ENCODE results near the gene RAB3GAP2.
"Not testable (repeated sequence)": the region's sequence is repeated elsewhere in the genome, so short reads cannot be mapped to it uniquely, and the experiment has no call there.

RAB3GAP2 gene

GRCh38 chr1:220272047-220272840, at the start of gene RAB3GAP2:
TSS of gene RAB3GAP2 (minus strand) at chr1:220272453. CDS start at chr1:220272337, 116 bp downstream.
- peak; percentile 90 for DNase-seq

DNA sequence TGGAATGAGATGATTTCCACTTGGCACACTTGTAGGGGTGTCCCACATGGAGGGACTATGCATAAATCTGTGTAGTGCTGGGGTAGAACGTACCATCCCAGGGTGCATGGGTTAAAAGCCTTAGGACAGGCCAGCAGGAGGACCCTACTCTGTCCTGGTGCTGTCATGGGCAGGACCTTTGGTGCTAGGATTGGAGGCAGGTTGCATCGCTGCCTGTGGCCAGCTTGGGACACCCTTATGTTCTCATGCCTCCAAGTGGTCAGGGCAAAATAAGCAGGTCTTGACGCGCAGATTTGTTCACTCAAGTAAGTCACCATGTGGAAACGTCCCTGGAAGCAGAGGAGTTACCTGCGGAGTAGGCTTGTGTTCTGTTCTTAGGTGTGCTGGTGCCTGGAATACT, 49.5 kb upstream of the RAB3GAP2 start:
- DNase-seq, result no peak

DNA sequence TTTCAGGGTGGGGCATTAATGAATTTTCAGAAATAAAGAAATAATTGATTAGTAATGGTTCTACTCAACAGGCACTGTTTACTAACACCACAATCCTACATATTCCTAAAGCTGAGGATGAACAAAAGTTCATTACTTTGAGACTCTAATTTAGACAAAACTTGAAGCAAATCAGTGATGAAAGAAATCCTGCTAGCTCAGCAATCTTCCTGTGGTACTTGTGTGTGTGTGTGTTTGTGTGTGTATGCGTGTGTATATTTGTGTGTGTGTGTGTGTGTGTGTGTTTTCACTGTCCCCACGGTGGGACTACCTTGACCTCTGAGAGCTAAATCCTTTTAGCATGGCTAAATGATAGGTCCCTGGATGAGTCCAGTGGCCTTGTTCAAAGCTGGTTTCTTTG, 48.5 kb upstream of the RAB3GAP2 start:
- no peak for DNase-seq

DNA sequence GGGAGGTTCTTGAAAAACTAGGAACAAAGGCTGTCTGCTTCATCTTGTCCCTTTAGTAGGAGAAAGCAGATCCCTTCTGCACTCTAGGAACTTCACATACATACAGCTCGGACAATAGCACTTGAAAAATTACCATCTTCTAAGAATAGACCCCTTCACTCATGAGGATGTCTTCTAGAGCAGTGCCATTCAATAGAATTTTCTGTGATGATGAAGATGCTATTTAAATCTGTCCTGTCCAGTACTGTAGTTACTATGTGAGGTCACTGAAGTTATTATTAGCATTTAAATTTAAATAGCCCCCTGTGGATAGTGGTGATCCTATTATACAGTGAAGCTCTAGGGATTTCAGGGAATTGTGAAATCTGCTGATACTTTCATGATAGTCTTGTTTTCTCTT, 46.4 kb upstream of the RAB3GAP2 start:
- no peak for DNase-seq

DNA sequence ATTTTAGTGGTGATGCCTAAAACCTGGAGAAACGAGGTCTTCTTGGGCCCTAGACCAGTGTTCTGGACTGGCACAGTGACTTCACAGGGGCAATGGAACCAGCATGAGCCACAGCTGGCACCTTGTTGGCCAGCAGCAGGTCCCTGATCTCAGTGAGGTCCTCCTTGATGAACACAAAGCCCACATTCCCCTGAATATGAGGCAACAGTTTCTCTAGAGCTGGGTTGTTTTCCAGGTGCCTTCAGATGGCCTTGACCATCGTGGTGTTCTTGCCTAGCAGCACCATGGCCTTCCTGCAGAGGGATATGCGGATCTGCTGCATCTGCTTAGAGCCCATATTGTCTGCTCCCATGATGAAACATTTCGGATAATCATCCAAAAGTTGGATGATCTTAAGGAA, 44.9 kb upstream of the RAB3GAP2 start:
- DNase-seq, result no peak

- no peak for DNase-seq
Measured at GRCh38 chr1:220316305-220316704, 44.1 kb upstream of the RAB3GAP2 start.

DNA sequence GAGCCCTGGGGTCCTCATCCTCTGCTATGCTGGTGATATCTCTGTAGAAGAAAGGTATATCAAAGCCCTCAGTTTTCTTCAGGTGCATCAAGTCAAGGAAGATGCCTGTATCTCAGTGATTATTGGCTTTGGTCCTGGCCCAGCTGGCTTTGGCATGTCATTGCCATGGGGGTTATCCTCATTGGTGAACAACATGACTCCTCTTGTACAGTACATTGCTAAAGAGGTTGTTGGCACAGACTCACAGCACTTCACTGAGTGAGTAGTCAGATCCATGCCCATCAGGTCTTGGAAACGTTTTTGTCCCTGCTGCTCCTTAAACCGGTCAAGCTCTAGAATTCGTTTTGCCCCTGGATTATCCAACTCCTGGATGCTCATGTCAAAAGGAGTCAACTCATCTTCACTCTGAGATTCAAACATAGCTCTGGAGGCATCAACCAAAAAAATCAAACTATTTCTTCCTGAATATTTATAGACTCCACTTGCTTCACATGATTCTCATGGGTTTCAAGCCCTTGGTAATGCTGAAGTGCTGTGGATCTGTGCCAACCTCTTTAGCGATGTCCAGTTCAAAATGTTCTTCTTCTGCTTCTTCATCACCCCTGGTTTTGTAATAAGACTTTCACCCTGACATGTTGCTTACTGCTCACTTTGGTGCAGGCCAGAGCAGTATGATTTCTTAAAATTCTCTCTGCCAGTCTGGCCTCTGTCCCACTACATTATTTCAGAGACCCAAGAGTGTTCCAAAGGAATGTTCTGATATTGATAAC, 43.0 kb upstream of the RAB3GAP2 start:
- no peak for DNase-seq

GRCh38 chr1:220313576-220313975, 41.3 kb upstream of the RAB3GAP2 start:
- no peak for DNase-seq

DNA sequence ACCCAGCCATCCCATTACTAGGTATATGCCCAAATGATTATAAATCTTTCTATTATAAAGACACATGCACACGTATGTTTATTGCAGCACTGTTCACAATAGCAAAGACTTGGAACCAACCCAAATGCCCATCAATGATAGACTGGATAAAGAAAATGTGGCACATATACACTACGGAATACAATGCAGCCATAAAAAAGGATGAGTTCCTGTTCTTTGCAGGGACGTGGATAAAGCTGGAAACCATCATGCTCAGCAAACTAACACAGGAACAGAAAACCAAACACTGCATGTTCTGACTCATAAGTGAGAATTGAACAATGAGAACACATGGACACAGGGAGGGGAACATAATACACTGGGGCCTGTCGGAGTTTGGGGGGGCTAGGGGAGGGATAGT, 37.9 kb upstream of the RAB3GAP2 start:
- DNase-seq, result not testable (repeated sequence)

- DNase-seq, result no peak
Measured at GRCh38 chr1:220307607-220308006, 35.4 kb upstream of the RAB3GAP2 start.

DNA sequence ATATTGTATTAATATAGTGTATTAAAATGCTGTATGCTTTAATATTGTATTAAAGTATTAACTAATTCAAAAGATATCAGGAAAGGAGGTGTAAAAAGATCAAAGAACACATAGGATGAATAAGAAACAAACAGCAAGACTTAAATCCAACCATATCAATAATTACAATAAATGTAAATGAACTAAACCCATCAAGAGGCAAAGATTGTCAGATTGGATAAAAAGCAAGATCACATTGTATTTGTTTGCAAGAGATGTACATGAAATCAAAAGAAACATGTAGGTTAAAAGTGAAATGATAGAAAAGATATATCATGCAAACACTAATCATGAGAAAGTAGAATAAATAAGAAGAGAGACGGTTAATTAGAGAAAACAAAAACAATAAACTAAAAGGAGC, 34.1 kb upstream of the RAB3GAP2 start:
- no peak for DNase-seq

DNA sequence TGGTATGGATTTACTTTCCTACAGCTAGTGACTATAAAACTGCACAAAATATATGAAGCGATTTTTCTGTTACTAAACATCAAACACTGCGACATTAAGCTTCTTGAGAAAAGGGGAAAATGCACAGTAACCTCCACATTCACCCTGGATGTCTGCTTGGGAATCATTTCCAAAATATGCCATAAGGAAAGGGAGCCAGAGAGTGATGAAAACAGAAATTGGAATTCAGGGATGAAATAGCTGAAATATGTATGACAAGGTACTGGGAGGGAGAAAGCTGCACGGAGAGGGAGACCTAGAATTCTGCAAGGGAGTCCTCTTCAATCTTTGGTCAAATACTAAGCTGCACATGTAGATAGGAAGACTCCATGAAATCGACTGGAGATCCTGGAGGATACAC, 31.6 kb upstream of the RAB3GAP2 start:
- DNase-seq, result no peak

DNA sequence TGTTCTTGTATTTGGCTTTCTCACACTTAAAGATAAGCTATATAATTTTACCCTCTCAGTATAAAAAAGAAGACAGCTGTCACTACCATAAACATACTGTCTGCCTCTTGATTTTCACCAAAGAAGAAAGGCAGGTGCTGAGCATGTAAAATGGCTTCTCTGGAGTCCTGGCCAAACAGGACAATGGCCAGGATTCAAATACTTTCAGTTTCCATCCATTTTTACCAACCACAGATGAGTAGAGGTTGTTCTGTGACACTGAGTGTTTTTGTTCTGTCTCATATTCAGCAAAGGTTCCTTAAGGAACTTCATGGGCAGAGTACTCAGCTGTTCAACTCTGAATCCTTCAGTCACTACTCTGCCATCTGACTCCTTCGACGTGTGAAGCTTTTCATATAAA, 29.4 kb upstream of the RAB3GAP2 start:
- no peak for DNase-seq

- DNase-seq, result no peak
Measured at GRCh38 chr1:220300442-220301121, 28.3 kb upstream of the RAB3GAP2 start.

GRCh38 chr1:220299337-220299736, 27.1 kb upstream of the RAB3GAP2 start:
- no peak for DNase-seq

- no peak for DNase-seq
Measured at GRCh38 chr1:220298470-220299205, 26.4 kb upstream of the RAB3GAP2 start.

DNA sequence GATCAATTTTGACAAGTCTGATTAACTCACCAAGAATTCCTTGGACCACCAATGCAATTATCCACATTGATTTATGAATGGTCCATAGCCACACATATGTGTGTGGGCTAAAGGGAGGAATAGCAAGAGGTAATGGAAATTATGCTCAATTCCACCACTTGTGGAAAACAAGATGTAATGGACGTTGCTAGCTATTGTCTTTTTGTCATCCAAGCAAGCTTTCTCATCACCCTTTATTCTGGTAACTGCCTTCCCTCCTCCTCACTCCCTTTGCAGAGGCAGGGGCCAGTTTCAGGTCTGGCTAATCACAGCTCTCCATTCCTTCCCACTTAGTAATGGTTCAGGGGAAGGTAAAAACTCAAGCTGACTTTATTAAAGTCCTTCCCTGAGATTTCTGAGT, 24.7 kb upstream of the RAB3GAP2 start:
- DNase-seq, result no peak

DNA sequence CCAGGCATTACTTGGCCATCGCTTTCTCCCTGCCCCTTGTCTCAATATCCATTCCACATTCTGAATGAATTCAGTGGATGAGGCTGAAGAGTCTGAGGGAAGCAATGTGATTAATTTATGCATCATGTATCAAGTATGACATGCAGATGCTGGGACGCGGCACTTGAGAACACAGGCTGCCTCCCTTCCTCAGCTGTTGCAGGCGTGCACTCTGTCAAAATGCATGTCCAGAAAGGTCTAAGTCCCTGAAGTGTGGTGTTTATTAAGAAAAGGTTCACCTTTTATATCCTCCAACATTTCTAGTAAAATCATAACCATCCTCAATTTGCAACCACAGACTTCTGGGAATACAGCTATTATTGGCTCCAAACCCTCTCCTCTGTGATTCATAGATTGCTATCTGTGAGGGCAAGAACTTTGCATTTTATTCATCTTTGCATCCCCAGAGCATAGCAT, 22.6 kb upstream of the RAB3GAP2 start:
- no peak for DNase-seq

- no peak for DNase-seq
Measured at GRCh38 chr1:220291580-220291979, 19.3 kb upstream of the RAB3GAP2 start.

DNA sequence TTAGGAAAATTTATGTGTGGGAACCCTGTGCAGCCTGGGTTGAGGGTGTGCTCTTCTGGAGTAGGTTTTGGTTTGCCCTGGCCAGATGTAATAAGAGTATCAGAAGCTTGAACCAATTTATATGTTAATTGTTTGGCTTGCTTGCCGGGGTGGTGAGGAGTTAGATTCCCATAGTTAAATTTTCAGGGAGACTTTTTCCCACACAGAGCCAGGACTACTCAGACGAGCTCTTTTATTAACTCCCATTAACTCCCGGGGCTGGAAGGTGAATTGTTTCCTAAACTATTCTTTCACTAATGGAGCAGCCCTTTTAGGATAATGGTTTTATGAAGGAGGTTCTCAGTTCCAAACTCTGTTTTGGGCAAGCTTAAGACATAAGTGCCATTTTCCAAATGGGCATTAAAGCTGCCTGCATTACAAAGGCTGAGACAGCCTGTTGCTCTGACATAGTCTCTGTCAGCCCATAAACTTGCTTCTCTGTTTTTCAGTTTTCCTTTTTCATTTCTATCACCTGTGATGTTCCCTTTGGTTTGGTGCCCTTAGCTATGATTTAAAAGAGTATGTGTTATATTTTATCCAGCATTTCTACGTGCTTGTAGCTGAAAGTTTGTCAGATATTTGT, 18.0 kb upstream of the RAB3GAP2 start:
- no peak for DNase-seq

DNA sequence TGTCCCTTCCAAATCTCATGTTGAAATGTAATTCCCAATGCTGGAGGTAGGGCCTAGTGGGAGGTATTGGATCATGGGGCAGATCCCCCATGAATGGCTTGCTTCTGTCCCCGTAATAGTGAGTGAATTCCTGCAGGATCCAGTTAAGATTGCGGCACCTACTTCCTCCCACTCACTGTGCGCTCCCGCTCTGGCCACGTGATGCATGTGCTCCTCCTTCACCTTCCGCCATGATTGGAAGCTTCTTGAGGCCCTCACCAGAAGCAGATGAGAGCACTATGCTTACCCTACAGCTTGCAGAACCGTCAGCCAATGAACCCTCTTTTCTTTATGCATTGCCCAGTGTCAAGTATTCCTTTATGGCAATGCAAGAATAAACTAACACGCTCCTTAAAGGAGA, 14.9 kb upstream of the RAB3GAP2 start:
- DNase-seq, result no peak

- DNase-seq, result no peak
Measured at GRCh38 chr1:220283625-220284024, 11.4 kb upstream of the RAB3GAP2 start.

Measured in NCI-H1417 treated with DMSO at 0.1 percent for 48 hours (cell line).